Activated T-cell treated with anti-CD3 and anti-CD28 coated beads, Interleukin-2, amount 50 U/mL, for 4 hours (primary cell): ENCODE measurements around the gene CLUH. TPM values are rescaled to one million over a fixed set of nuclear protein-coding genes. Genes with fewer than 3 reads are reported as not detected.
"Not testable (repeated sequence)": the region's sequence is repeated elsewhere in the genome, so short reads cannot be mapped to it uniquely, and the experiment has no call there.

Source experiments
- ATAC-seq, 2 donors: fragments of 200-7000 bp; cut with Tn5 transposase; one replicate each; pipeline ENCODE4 v1.10.0; 2021
- DNase-seq: peaks from one replicate; pipeline ENCODE4 v3.0.0-alpha.2; 2020
- H3K27me3 Mint-ChIP-seq: one replicate; pipeline ENCODE4 v1.8.0; 2021; ENCODE audit warnings: low read depth, mixed read lengths
- H3K36me3 Mint-ChIP-seq: one replicate; pipeline ENCODE4 v1.8.0; 2022; ENCODE audit warnings: mixed read lengths; ENCODE audit not compliant: insufficient read depth
- H3K4me1 Mint-ChIP-seq: one replicate; pipeline ENCODE4 v1.8.0; 2021; ENCODE audit warnings: low read depth, mixed read lengths
- H3K4me3 Mint-ChIP-seq: one replicate; pipeline ENCODE4 v1.8.0; 2021; ENCODE audit warnings: mild to moderate bottlenecking, moderate library complexity, mixed read lengths
- H3K9me3 Mint-ChIP-seq: one replicate; pipeline ENCODE4 v1.8.0; 2021; ENCODE audit warnings: mixed read lengths
- total RNA-seq, 3 donors: library from RNA; stranded (reverse); gene quantifications; one replicate each; pipeline ENCODE4 v1.2.1, GENCODE V29; 2021

CLUH gene
- total RNA-seq, 3 donors from 2014 or later = 245 to 297 (median 279) TPM

DNA sequence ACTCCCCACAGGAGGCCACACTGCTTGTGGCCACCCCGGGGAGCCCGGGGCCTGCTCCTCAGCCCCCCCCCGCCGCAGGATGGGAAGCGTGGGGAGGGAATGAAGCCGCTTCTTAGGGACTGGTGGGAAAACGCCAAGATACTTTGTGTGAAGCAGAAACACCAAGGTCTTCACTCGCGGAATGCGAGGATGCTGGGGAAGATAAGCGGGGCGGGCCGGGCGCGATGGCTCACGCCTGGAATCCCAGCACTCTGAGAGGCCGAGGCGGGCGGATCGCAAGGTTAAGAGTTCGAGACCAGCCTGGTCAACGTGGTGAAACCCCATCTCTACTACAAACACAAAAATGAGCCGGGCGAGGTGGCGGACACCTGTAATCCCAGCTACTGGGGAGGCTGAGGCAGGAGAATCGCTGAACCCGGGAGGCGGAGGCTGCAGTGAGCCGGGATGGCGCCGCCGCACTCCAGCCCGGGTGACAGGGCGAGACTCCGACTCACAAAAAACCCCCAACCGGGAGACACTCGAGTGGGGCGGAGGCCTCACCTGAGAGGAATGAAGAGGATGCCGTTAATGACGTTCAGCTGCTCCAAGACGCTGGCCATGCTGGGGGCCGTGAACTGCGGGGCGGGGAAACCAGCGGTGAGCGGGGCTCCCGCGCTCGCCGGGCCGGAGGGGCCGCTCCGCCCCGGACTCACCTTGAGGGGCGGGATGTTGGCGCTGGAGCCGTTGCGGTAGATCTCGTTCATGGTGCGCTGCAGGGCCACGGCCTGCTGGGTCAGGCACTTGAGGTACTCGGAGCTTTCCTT is 20.3 kb downstream of the CLUH start:
- no peak for DNase-seq
- H3K27me3 Mint-ChIP-seq = no peaks in the 10 kb centered on the region
- no peaks in the 10 kb centered on the region for H3K9me3 Mint-ChIP-seq
- ATAC-seq = no peak
- H3K4me1 Mint-ChIP-seq = peaks cover 6% of the 10 kb centered on the region
- no peak overlapping the region for H3K4me3 Mint-ChIP-seq
- H3K36me3 Mint-ChIP-seq = peaks cover 7% of the 10 kb centered on the region

DNA sequence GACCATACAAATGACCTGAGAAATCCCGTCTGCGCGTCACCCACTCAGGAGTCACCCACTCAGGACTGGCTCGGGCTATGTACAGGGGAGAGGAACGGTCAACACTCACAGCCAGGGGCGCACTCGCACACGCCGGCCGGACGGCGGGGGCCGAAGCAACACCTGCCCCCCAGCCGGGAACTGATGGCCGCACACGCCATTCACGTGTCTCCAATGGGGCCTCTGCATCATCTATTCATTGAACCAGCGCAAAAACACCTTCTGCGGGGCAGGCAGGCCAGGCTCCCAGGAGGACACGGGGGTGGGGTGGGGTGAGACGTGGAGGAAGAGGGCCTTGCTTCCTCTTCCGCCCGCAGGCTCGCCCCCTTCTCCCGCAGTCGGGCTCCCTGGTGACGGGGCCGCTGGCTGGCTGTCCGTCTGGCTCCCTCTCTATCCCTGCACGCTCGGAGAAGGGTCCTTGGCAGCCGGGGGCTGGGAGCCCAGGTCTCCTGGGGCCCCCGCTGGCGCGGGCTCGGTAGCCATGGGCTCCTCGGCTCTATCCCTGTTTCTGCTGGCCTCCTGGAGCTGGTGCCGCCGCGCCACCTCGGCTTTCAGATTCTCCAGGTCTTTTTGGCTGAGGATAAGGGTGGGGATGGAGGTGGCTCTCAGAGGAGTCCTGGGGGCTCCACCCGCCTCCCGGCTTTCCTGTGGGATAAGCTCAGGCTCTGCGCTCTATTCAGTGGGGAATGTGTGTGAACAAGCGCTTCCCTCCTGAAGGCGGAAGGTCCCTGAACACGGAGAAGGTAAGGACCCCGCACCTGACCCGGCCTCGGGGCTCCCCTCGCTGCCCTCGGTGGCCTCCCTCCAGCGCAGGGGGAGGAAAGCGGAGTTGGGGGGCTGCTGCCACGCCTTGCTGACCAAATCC is 21.1 kb downstream of the CLUH start:
- ATAC-seq (no peak), DNase-seq (no peak)
- Mint-ChIP-seq H3K4me3 (no peak overlapping the region), H3K36me3 (peaks cover 7% of the 10 kb centered on the region), H3K27me3 (no peaks in the 10 kb centered on the region), H3K4me1 (peaks cover 6% of the 10 kb centered on the region), H3K9me3 (no peaks in the 10 kb centered on the region)

- DNase-seq = no peak
- Mint-ChIP-seq H3K9me3 (no peaks in the 10 kb centered on the region), H3K36me3 (peaks cover 7% of the 10 kb centered on the region), H3K4me3 (no peak overlapping the region), H3K27me3 (no peaks in the 10 kb centered on the region), H3K4me1 (peaks cover 6% of the 10 kb centered on the region)
- no peak for ATAC-seq
These were observed 22.0 kb downstream of the CLUH start for GRCh38 chr17:2689411-2690164.

DNA sequence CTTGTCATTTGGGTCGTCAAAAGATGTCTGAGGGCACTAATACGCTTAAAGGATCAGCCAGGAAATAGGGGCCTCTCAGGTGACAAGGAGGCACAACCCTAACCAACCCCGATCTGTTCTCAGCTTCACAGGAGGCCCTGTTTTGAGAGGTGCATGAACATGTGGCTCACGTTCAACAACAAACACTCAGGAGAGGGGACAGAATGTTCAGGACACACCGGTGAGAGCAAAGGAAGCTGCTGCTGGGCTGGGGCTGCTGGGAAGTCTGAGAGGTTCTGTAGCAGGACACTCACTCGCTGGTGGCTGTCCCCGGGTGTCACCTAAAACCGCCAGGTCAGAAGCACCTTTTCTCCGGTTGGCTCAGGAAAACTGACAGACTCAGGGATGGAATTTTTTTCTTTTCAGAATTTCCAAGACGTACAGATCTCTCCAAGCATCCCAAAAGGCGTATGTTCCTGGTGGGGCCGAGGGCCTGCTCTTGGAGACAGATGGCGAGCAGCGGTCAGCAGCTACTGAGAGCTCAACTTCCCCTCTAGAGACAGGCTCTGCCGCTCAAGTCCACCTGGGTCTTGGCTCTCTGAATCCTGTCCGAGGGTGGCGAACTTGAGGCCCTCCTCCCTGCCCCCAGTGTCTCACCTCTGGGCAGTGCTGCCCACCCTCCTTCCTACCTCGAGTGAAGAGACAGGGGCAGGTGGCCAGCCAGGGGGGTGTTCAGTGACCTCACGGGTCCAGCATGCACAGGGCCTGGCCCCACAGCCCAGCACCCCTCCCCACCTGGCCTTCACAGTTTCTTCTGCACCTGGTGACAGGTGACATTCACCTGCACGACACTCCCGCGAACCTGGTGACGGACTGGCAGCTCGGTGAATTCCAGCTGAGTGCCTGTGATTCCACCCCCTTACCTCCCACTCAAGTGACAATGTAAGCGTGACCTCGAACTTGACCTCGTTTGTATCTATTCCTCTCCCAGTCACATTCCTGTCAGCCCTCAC is 22.9 kb downstream of the CLUH start:
- ATAC-seq (no peak), DNase-seq (no peak)
- Mint-ChIP-seq H3K4me1 (peaks cover 6% of the 10 kb centered on the region), H3K9me3 (no peaks in the 10 kb centered on the region), H3K36me3 (peaks cover 10% of the 10 kb centered on the region), H3K4me3 (no peak overlapping the region), H3K27me3 (no peaks in the 10 kb centered on the region)

DNA sequence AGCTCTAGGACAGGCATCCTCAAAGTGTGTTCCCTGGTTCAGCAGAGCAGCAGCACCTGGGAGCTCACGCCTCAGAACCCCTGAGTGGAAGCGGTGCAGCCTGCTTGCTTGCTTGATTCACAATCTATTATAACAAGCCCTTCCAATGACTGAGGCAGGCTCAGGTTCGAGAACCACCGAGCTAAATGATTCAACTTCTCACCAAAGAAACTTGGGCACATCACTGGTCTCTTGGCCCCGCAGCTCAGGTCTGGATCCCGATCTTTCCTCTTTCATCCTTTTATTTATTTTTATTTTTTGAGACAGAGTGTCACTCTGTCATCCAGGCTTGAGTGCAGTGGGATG is 24.5 kb downstream of the CLUH start:
- DNase-seq = no peak

GRCh38 chr17:2685696-2686095 is 25.9 kb downstream of the CLUH start:
- Mint-ChIP-seq H3K4me1 (peaks cover 6% of the 10 kb centered on the region), H3K36me3 (peaks cover 14% of the 10 kb centered on the region), H3K4me3 (no peak overlapping the region), H3K27me3 (no peaks in the 10 kb centered on the region), H3K9me3 (no peaks in the 10 kb centered on the region)
- DNase-seq (no peak), ATAC-seq (no peak)

More for the DNA sequence above, 24.5 kb downstream of the CLUH start:
- H3K36me3 Mint-ChIP-seq = peaks cover 10% of the 10 kb centered on the region
- no peak overlapping the region for H3K4me3 Mint-ChIP-seq
- no peak for ATAC-seq
- H3K27me3 Mint-ChIP-seq = no peaks in the 10 kb centered on the region
- H3K9me3 Mint-ChIP-seq = no peaks in the 10 kb centered on the region
- peaks cover 6% of the 10 kb centered on the region for H3K4me1 Mint-ChIP-seq

DNA sequence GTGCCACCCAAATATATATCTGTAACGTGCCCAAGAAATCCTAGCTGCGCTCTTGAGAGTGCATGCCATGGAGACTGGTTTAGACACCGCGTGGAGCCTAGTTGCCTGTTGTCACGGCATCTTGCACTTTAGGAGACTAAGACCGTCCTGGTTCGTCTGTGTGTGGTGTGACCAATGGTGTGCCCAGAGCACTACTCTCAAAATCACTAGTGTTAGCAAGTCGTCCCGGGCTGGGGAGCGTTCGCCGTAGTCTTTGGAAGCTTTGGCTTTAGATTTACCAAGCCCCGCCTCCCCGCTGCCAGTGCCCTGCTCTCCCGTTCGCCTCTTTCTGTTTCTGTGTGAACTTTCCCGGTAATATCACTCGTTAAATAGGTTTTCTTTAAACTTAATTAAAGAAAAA is 27.0 kb downstream of the CLUH start:
- no peaks in the 10 kb centered on the region for H3K27me3 Mint-ChIP-seq
- H3K9me3 Mint-ChIP-seq = no peaks in the 10 kb centered on the region
- DNase-seq (no peak), ATAC-seq (no peak)
- H3K4me1 Mint-ChIP-seq = peaks cover 6% of the 10 kb centered on the region
- no peak overlapping the region for H3K4me3 Mint-ChIP-seq
- H3K36me3 Mint-ChIP-seq = peaks cover 21% of the 10 kb centered on the region

DNA sequence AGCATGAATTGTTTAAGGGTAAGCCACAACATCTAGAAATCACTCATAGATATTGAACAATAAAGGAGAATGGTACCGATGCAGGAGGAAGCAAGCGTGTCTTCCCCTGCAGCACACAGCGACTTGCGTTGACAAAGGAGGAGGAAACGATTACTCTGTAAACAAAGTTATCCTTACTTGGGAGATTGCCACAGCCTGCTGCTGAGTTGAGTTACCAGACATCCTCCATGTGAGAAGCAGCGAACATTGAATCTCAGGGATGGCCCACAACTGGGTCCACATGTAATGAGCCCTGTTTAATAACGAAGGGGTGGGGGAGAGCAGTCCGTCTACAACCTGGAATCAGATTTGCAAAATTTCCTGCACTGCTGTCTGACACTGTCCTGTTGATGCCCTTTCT is 27.7 kb downstream of the CLUH start:
- Mint-ChIP-seq H3K4me3 (no peak overlapping the region), H3K4me1 (peaks cover 1% of the 10 kb centered on the region), H3K27me3 (no peaks in the 10 kb centered on the region), H3K36me3 (peaks cover 24% of the 10 kb centered on the region), H3K9me3 (no peaks in the 10 kb centered on the region)
- ATAC-seq (no peak), DNase-seq (no peak)

DNA sequence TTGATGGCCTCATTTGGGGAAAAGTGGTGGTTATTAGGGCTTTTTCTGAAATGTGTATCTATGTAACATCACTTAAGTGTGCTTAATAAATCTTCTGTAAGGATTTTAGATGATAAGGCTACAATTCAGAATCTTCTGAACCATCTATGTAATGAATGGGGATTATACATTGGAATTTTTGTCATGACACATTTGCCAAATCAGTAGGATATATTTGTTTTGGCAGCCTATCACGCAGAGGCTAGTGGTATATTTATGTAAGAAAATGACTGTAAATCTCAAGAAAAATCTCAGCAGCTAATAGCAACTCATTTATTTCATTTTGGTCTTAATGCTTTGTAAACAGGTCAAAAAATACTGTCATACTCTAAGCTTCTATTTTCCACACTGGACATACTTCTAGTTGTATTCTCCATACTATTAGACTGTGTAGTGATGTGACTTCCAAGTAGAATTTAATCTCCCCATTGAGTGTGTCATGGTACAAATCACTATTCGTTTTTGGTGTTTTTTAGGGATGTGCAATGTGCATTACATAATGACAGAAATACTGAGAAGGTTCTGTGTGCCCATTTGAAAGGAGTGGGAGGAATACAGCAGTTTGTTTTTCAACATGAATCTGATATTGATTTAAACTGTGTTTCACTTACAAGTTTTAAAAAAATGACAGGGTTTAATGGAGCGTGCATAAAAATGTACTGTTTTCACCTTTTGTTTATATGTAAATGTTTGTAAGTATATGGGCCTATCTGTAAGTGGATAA is 29.2 kb downstream of the CLUH start:
- no peaks in the 10 kb centered on the region for H3K4me1 Mint-ChIP-seq
- H3K36me3 Mint-ChIP-seq = peaks cover 25% of the 10 kb centered on the region
- H3K27me3 Mint-ChIP-seq = no peaks in the 10 kb centered on the region
- no peak overlapping the region for H3K4me3 Mint-ChIP-seq
- DNase-seq (no peak), ATAC-seq (no peak)
- no peaks in the 10 kb centered on the region for H3K9me3 Mint-ChIP-seq

DNA sequence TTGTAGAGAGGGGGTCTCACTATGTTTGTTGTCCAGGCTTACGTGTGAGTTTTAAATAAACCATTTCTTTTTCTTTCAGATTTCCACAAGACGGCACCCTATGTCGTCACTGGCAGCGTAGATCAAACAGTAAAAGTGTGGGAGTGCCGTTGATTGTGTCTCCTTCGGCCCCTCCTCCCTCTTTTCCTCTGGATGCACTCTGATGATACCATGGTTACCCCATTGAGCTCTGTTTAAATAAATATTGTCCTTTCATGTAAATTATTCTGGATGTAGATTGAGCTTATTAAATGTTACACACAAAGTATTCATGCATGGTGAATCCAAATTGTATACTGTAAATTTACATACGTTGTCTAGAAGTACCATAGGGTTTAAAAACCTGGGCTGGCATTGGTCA is 29.9 kb downstream of the CLUH start:
- no peaks in the 10 kb centered on the region for H3K9me3 Mint-ChIP-seq
- no peaks in the 10 kb centered on the region for H3K4me1 Mint-ChIP-seq
- no peak for DNase-seq
- H3K27me3 Mint-ChIP-seq = no peaks in the 10 kb centered on the region
- no peak overlapping the region for H3K4me3 Mint-ChIP-seq
- no peak for ATAC-seq
- peaks cover 29% of the 10 kb centered on the region for H3K36me3 Mint-ChIP-seq

DNA sequence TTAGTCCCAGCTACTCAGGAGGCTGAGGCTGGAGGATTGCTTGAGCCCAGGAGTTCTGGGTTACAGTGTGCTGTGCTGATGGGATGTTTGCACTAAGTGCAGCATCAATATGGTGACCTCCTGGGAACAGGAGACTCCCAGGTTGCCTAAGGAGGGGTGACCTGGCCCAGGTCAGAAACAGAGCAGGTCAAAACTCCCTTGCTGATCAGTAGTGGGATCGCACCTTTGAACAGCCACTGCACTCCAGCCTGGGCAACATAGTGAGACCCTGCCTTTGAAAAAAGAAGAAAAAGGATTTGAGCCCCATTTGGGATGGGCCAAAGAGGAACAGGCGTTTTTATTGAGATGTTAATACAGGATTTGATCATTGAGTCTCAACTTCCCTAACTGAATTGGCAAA is 30.6 kb downstream of the CLUH start:
- H3K4me1 Mint-ChIP-seq = no peaks in the 10 kb centered on the region
- DNase-seq = no peak

DNA sequence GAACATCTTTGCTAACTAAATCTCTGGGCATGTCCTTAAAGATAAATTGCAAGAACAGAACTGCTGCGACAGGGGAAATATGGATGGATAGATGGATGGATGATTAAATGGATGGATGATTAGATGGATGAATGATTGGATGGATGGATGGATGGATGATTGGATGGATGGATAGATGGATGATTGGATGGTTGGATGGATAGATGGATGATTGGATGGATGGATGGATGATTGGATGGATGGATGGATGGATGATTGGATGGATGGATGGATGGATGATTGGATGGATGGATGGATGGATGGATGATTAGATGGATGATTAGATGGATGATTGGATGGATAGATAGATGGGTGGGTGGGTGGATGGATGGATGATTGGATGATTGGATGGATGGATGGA is 32.3 kb downstream of the CLUH start:
- peaks cover 35% of the 10 kb centered on the region for H3K36me3 Mint-ChIP-seq
- not testable (repeated sequence) for H3K9me3 Mint-ChIP-seq, H3K4me3 Mint-ChIP-seq, DNase-seq, H3K27me3 Mint-ChIP-seq, H3K4me1 Mint-ChIP-seq, ATAC-seq

More for the DNA sequence above, 30.6 kb downstream of the CLUH start:
- Mint-ChIP-seq H3K9me3 (no peaks in the 10 kb centered on the region), H3K36me3 (peaks cover 31% of the 10 kb centered on the region), H3K27me3 (no peaks in the 10 kb centered on the region), H3K4me3 (no peak overlapping the region)
- ATAC-seq = no peak

GRCh38 chr17:2672026-2672425 is 39.5 kb downstream of the CLUH start:
- Mint-ChIP-seq H3K4me3 (no peak overlapping the region), H3K4me1 (peaks cover 4% of the 10 kb centered on the region), H3K27me3 (no peaks in the 10 kb centered on the region), H3K9me3 (no peaks in the 10 kb centered on the region), H3K36me3 (peaks cover 38% of the 10 kb centered on the region)
- DNase-seq (no peak), ATAC-seq (no peak)
